ENCODE measurements around the gene TNNT2. TPM values are rescaled to one million over a fixed set of nuclear protein-coding genes. Genes with fewer than 3 reads are reported as not detected.

The TNNT2 gene
- total and polyA plus RNA-seq, 2 donors (not counting 1 experiment from before 2014, with no cell fraction given) = 1.4 TPM; not detected in 1

- Histone ChIP-seq H3K36me3 (ENCODE audit: control insufficient read depth, insufficient read depth, low read length) (no peaks in the 10 kb centered on the region), H3K9ac (ENCODE audit: insufficient read depth, low read length) (no peak overlapping the region), H3K4me1 (ENCODE audit: control insufficient read depth, extremely low read depth, insufficient read depth, low read length) (peaks cover 13% of the 10 kb centered on the region), H2AFZ (ENCODE audit: low read length) (no peak overlapping the region), H3K27ac (ENCODE audit: insufficient read depth, low read length) (no peak overlapping the region), H3K4me3 (replicated peaks in 1 of 4; ENCODE audit: control extremely low read depth in 1 of 4, insufficient read depth in 1 of 4, low read depth in 3 of 4, low read length in 4 of 4) (no peak overlapping the region), H3K79me2 (ENCODE audit: control insufficient read depth, insufficient read depth, low read length) (no peaks in the 10 kb centered on the region), H3K9me3 (ENCODE audit: control insufficient read depth, insufficient read depth, low read depth, low read length) (no peaks in the 10 kb centered on the region), H4K20me1 (ENCODE audit: control insufficient read depth, extremely low read depth, insufficient read depth, low read length) (no peaks in the 10 kb centered on the region), H3K4me2 (ENCODE audit: extremely low read depth, insufficient read depth, low read length) (no peak overlapping the region), H3K27me3 (ENCODE audit: control insufficient read depth, insufficient read depth, low read length) (peaks cover 13% of the 10 kb centered on the region)
- no peak for DNase-seq (ENCODE audit: low read depth in 2 of 2)
- no peak for TF ChIP-seq CTCF (conservative IDR thresholded peaks at IDR 0.05 in 1 of 2, IDR thresholded peaks at IDR 0.05 in 1 of 2; ENCODE audit: low read depth in 1 of 2, low read length in 2 of 2)
- TF ChIP-seq EZH2 (IDR thresholded peaks at IDR 0.05; ENCODE audit: low read length, missing control alignments) = no peak
Measured at GRCh38 chr1:201379733-201380242, 2.3 kb upstream of the TNNT2 start.

DNA sequence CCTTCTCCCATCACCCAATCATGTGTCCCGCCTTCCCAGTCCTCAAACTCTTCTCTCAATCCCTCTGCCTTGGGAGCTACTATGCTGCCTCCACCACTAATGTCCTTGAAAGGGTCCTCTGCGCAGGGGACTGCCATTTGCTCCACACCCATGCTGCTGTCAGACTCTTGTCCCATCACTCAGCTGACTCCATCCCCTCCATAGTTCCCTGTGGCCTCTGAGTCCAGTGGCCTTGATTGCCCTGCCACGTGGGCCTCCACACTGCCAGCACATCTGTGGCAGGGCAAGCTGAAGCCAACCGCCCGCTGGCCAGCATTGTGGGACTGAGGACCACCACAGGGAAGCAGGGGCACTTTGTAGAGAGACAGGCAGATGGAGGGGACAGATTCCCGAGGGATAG lies 1.3 kb upstream of the TNNT2 start:
- no peaks in the 10 kb centered on the region for H3K36me3 ChIP-seq (ENCODE audit: control insufficient read depth, insufficient read depth, low read length)
- no peaks in the 10 kb centered on the region for H3K79me2 ChIP-seq (ENCODE audit: control insufficient read depth, insufficient read depth, low read length)
- no peak overlapping the region for H3K4me2 ChIP-seq (ENCODE audit: extremely low read depth, insufficient read depth, low read length)
- peaks cover 13% of the 10 kb centered on the region for H3K27me3 ChIP-seq (ENCODE audit: control insufficient read depth, insufficient read depth, low read length)
- peaks cover 5% of the 10 kb centered on the region for H3K4me1 ChIP-seq (ENCODE audit: control insufficient read depth, extremely low read depth, insufficient read depth, low read length)
- no peak overlapping the region for H3K9ac ChIP-seq (ENCODE audit: insufficient read depth, low read length)
- no peaks in the 10 kb centered on the region for H4K20me1 ChIP-seq (ENCODE audit: control insufficient read depth, extremely low read depth, insufficient read depth, low read length)
- no peaks in the 10 kb centered on the region for H3K9me3 ChIP-seq (ENCODE audit: control insufficient read depth, insufficient read depth, low read depth, low read length)
- no peak overlapping the region for H3K4me3 ChIP-seq (replicated peaks in 1 of 4; ENCODE audit: control extremely low read depth in 1 of 4, insufficient read depth in 1 of 4, low read depth in 3 of 4, low read length in 4 of 4)
- no peak overlapping the region for H2AFZ ChIP-seq (ENCODE audit: low read length)
- no peak for DNase-seq (ENCODE audit: low read depth in 2 of 2)
- H3K27ac ChIP-seq (ENCODE audit: insufficient read depth, low read length) = no peak overlapping the region
- TF ChIP-seq CTCF (conservative IDR thresholded peaks at IDR 0.05 in 1 of 2, IDR thresholded peaks at IDR 0.05 in 1 of 2; ENCODE audit: low read depth in 1 of 2, low read length in 2 of 2) (no peak), EZH2 (IDR thresholded peaks at IDR 0.05; ENCODE audit: low read length, missing control alignments) (no peak)

DNA sequence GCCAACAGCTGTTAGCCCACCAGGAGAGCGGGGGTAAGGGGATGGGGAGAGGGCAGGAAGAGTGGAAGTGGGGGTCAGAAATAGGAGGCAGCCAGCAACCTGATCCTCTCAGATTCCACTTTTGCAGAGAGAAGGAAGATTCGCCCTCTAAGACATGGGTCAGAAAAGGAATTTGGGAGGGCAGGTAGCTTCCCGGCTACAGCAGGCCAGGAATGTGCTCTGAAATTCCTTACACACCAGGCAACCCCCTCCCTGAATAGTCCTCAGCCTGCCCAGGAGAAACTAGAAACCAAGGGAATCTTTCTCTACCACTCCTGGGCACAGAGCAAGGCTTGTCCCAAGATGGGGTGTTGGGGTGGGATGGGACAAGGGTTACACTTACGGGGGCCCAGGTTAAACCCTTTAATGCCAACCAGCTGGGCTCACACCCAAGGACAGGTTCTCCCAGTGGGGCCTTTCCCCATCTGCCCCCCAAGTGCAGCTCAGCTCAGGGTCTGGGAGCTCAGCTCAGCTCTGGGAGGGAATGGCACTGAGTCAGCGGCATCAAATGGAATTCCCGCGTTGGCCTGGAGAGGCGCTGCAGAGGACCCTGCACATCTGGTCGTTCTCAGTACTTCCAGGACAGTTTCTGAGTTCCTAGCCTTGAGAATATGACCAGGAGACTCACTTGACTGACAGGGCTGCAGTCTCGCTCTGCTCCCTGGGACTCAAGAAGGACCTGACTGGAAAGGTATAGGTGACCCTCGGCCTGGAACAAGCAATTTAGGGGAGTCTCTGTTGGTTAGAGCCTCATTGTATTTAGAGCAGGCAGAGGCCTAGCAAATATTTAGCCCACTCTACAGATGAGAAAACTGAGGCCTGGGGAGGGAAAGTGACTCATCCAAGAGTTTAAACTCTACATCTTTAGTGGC lies 761 bp downstream of the TNNT2 start:
- Histone ChIP-seq H3K79me2 (ENCODE audit: control insufficient read depth, insufficient read depth, low read length) (no peaks in the 10 kb centered on the region), H3K36me3 (ENCODE audit: control insufficient read depth, insufficient read depth, low read length) (no peaks in the 10 kb centered on the region), H3K9ac (ENCODE audit: insufficient read depth, low read length) (no peak overlapping the region), H2AFZ (ENCODE audit: low read length) (no peak overlapping the region), H3K27me3 (ENCODE audit: control insufficient read depth, insufficient read depth, low read length) (peaks cover 31% of the 10 kb centered on the region), H3K27ac (ENCODE audit: insufficient read depth, low read length) (no peak overlapping the region), H3K4me2 (ENCODE audit: extremely low read depth, insufficient read depth, low read length) (no peak overlapping the region), H3K4me3 (replicated peaks in 1 of 4; ENCODE audit: control extremely low read depth in 1 of 4, insufficient read depth in 1 of 4, low read depth in 3 of 4, low read length in 4 of 4) (no peak overlapping the region), H4K20me1 (ENCODE audit: control insufficient read depth, extremely low read depth, insufficient read depth, low read length) (no peaks in the 10 kb centered on the region), H3K9me3 (ENCODE audit: control insufficient read depth, insufficient read depth, low read depth, low read length) (no peaks in the 10 kb centered on the region), H3K4me1 (ENCODE audit: control insufficient read depth, extremely low read depth, insufficient read depth, low read length) (no peaks in the 10 kb centered on the region)
- TF ChIP-seq CTCF (conservative IDR thresholded peaks at IDR 0.05 in 1 of 2, IDR thresholded peaks at IDR 0.05 in 1 of 2; ENCODE audit: low read depth in 1 of 2, low read length in 2 of 2) (peak; percentile 27 to 68), EZH2 (IDR thresholded peaks at IDR 0.05; ENCODE audit: low read length, missing control alignments) (no peak)
- peak; percentile 29 to 37 for DNase-seq (ENCODE audit: low read depth in 2 of 2)

Data from fibroblast of lung (primary cell).